HG02571 (cell line): Measurements from ENCODE around the gene PBOV1.

ENCODE experiments used
- ATAC-seq: cut with Tn5 transposase; IDR thresholded peaks from one replicate; pipeline ENCODE4 v1.9.1; 2021; ENCODE audit warnings: mild to moderate bottlenecking, moderate library complexity; ENCODE audit not compliant: unreplicated experiment

The PBOV1 gene

DNA sequence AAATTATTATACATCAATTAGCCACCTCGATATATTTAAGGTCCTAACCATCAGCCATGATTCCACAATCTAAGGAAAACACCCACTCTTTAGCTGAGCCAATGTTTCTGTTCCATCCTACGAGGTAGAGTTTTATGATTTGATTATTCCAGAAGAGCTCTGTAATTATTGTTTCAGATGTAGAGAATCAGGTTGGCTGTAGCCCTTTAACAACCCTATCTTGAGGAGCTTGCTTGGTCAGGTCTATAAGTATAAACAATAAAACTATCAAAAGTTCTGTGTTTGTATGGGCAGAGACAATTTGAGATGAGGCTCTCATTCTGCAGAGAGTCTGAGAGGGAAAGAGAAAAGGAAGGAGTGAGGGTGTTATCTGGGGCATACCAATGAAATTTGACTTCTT is at the start of gene PBOV1:
TSS of gene PBOV1 (minus strand) at position 43 of the 400 bp plus-strand sequence. CDS start 96 bp downstream, outside the sequence.
- no peak for ATAC-seq

DNA sequence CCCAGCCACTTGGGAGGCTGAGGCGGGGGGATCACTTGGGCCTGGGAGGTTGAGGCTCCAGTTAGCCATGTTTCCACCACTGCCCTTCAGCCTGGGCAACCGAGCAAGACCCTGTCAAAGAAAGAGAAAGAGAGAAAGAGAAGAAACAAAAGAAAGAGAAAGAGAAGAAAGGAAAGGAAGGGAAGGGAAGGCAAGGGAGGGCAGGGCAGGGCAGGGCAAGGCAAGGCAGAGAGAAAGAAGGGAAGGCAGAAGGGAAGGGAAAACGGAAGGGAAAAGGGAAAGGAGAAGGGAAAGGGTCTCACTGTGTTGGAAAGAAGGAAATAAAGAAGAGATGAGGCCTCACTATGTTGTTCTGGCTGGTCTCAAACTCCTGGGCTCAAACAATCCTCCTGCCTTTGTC is 47.8 kb upstream of the PBOV1 start:
- no peak for ATAC-seq

DNA sequence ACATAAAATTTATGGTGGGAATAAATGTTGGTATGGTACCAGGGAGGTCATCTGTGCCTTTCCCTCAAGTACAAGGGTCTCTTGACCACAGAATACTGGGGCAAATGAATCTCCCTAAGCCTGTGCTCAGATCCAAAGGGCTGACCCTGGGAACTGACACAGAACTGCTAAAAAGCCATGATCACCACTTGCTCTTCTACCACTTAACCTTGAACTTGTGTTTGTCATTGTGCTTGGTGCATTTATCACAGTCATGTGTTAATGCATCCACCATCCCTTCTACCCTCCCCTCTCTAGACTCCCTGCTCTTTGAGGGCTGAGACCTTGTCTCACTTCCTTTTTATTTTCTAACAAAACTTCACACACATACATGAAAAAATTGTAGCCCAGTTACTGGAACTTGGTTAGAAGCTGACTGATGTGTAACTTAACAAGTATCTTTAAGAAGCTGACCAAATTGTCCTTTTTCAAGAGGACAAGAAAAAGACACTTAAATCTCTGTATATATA is 46.1 kb upstream of the PBOV1 start:
- no peak for ATAC-seq

DNA sequence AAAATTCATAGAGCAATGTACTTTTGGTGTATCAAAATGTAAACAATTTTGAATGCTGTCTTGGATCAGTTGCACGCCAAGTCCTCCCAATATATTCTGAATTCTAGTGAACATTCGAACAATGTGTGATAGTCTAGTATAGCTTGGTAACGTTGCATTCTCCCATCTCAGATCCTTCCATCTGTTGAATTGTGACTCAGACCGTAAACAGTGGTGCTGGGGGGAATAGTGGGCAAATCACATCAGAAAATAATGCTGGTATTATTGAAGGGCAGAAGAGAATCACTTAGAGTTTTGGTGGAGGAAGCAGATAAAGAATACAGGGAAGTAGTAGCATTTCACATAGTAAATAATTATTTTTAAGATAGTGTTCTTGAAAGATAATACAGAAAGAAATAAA is 45.7 kb upstream of the PBOV1 start:
- ATAC-seq: no peak

DNA sequence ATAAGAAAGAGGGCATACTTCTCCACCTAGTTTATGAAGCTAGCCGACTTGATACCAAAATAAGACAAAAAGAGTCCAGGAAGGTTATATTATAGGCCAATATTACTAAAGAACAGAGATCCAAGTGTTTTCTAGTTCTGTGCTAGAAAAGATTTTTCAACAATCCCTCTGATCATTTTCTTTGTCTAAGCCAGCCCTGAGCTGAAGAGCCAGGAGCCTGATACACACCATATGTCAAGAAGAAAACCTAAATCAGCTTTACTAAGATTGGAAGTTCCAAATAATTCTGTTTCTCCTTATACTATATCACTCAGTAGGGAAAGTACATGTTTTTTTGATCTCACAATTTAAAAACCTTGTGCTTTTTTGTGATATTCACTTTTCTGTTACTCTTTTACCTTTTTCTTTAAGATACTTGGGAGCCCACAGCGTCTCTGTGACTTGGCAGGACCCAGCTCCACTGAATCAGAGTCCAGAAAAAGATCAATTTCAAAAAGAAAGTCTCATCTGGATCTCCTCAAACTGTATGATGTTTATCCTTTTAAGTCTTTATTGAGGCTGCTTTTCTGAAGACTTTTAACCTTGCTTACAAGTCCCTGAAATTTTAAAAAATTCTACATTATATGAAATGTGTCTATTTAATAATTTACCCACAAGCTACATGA is 43.0 kb upstream of the PBOV1 start:
- ATAC-seq: no peak

DNA sequence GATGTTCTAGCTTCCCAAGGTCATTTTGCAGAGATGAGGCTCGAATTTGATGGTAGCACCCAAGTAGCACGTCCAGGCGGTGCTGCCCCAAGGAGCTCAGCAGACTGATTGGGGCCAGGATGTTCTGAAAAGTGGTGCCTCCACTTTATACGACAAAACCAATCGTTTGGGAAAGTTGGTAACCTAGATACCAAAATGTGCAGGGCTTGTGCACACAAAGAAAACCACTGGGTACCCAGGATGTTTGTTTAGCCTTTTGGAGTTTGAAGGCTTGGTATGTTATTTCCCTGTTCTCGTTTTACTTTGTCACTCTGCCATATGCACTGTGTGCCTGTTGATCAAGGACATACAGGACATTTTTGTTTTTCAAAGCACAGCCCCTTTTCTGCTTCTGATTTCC is 40.7 kb upstream of the PBOV1 start:
- no peak for ATAC-seq

DNA sequence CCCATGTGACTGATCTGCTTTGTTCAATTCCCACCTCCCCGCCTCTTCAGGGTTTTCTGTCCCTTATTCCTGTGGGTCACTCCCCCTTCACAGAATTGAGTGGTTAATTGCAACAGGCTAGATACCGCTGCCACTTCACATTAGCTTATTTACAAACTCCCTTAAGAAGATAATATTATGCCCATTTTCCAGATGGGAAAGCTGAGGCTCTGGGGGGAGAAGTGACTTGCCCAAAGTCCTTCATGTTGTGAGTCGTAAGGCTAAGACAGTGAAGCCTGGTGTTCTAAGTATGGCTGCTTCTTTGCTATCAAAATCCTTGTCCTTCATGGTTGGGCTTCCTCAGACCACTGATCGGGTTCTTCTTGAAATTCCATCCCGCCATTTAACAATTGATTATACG is 39.9 kb upstream of the PBOV1 start:
- ATAC-seq: no peak

DNA sequence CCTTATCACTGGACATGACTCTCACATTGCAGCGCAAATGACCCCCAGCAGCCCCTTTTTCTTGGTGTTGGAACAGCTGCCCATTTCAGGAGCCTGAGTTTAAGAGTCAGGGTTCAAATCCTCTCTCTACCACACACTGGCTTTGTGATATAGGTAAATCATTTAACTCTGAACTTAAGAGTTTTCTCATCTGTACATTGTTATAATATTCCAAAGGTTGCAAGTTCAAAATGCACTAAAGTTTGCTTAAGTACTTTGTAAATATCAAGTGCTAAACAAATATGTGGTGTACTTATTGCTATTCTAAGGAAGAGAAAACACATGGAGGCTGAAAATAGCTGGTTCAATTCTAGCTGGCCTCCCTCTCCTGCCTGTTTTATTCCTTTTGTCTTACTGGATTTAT is 39.3 kb upstream of the PBOV1 start:
- no peak for ATAC-seq

DNA sequence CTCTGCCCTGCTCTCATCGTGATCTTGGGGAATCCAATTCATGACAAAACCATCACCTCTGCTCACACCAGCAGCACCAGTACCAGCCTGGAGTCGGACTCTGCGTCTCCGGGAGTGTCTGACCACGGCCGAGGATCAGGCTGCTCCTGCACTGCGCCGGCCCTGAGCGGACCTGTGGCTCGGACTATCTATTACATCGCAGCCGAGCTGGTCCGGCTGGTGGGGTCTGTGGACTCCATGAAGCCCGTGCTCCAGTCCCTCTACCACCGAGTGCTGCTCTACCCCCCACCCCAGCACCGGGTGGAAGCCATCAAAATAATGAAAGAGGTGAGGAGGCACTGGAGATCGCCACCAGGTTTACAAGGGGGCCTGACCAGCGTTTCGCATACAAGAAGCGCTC is 37.2 kb upstream of the PBOV1 start:
- no peak for ATAC-seq

DNA sequence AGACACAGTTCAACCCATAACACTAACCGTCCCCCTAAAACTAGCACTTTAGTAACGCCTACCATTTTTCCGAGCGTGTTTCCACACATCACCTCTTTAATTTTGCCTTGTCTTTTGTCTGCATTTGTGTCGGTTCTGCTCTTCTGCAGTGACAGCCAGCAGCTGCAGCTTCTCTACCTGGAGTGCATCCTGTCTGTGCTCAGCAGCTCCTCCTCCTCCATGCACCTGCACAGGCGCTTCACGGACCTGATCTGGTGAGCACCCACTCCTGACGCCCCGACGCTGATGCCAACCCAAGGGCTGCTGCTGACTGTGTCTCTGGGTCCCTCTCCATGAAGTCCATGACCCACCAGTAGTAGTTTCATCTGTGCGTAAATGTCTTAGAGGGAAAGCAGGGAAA is 35.4 kb upstream of the PBOV1 start:
- ATAC-seq: no peak

DNA sequence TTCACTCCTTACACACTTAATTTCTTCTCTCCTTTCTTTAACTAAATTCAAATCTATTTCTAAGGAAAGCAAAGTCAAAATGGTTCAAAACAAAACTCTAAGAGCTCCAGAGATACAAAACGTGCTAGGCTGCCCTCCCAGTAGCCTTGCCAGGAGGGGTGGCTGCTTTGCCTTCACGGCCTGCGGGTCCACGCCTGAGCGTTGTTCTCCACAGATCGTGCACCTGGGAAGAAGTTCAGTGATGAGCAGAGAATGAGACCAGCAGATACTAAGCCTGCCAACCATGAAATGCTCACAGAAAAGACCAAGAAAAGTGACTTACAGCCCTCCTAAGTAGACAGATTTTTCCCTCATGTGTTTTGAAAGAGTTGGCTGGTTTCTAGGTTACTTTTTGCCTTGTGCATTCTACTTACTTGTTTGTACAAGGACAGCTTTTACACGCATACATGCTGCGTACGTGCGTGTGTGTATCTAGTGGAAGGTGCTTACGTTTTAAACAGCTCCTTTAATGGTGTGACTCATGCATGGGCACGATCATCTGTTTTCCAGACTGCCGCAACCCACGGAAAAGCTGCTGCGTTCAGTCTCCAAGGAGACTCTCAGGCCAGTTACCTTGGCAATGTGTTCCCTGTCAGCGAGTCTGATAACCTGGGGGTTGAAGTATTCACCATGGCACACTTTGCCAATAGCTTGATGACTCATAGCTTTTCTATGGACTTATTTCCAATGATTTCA is 32.4 kb upstream of the PBOV1 start:
- ATAC-seq: no peak

DNA sequence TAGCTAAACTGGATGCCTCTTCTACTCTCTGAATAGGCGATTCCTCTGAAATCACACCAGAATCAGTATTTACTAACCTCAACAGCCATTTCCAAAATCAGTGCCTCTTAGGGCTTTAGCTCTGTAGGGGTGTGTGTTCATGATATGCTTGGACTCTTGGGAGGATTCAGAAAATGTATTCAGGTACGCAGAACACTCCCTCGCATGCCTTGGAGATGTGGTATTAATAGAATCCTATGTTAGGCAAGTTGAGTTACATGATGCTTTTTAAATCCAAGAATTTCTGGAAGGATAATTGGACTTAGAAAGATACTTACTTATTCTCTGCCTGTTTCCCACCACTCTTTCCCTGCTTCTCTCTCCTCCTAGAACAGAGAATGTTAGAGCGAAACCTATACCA is 31.8 kb upstream of the PBOV1 start:
- no peak for ATAC-seq

DNA sequence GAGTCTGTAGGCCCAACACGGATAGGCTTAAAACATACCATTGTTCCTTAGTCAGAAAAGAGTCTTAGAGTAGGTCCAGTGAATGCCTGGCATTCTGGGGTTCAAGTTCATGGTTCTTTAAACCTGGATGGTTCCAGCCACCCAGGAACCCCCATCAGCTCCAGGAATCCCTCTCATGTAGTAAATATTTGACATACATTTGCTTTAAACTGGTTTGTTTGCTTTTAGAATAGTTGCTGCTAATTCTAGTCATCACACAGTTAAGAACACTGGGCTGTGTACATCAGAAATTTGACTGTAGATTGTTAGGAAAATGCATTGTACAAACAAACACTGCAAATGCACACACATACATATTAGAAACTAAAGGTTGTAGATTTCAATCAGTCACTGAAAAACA is 30.6 kb upstream of the PBOV1 start:
- no peak for ATAC-seq

DNA sequence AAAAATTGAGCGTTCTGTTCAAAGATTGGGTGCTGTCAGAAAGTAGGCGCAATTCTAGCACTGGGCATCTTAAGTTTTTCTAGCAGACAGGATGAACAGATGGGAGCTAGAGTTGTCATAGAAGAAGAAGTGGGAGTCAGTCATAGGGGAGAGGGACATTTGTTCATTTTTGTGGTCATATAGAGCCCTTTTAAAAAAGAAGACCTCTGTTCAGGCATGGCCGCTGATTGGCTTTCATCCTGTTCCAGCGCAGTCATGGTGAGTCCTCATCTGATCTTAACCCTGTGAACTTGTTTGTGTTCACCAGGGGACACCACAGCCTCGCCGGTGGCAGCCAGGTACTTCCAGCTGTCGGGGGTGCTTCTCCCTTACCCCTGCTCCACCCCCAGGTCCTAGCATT is 29.7 kb upstream of the PBOV1 start:
- ATAC-seq: no peak

DNA sequence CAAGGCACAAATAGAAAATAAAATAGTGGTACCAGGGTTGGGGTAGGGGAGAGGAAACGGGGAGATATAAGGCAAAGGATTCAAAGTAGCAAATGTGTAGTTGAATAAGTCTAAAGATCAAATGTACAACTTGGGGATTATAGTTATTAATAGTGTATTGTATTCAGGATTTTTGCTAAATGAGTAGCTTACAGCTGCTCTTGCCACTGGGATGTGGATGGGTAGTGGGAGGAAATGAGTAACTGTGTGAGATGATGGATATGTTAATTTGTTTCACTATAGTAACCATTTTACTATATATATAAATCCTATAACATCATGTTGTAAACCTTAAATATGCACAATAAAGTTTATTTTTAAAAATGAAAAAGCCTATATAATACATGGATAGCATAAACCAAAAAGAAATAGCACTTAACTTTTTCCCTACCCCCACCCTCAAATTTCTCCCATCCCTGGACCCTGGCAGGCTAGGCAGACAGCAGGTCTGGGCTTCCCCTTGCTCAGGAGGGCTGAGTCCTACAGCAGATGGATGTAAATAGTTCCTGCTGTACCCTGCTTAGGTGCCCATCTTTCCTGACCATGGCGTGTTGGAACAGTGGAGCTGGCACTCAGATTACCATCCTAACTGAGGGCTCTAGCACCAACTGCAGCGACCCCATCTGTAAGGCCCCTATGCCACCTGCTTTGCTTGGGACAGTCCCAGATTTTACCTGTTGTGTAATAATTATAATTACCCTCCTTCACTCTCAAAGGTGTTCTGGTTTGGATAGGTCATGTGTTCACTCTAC is 28.6 kb upstream of the PBOV1 start:
- ATAC-seq: no peak

DNA sequence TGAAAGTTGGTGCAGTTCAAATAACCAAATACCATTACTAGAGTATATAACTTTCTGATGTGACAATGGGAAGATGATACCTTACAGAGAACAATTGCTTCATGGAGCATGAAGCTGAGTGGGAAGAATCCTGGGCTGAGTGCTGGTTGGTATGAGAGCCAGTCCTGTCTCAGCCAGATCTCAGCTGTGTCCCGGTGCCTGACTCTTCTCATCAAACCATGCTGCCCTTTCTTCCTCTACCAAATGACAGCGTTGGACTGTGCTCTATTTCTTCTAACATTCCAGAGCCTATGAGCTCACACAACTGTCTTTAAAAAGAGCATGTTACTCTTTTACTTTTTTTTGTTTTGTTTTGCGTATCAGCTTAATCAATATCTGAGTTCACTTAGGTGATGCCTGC is 27.5 kb upstream of the PBOV1 start:
- no peak for ATAC-seq

DNA sequence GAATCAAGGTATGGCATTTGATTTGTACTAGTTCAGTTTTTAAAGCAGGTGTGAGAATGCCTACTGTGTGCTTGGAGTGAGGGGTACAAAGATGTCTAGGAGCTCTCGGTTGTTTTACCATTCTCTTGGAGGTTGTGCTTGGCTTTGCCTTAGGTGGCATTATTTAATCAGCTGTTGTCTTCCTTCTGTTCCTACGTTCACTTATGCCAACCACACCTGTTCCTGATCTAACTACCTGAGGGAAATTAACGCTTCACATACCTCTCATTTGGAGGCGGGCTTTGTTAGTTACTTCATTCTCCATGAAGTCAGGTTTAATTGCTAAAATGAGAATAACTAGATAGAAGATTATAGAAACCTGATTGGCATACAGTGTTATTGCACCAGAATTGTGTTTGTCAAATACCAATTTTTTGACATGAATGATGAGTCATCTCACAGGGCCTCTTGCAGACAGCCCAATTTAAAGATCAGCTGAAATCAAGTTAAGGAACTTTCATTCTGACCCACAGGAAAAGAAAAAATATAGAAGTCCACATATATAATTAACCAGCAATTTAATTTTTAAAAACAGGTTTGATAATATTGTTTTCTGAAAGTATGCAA is 24.8 kb upstream of the PBOV1 start:
- ATAC-seq: no peak

DNA sequence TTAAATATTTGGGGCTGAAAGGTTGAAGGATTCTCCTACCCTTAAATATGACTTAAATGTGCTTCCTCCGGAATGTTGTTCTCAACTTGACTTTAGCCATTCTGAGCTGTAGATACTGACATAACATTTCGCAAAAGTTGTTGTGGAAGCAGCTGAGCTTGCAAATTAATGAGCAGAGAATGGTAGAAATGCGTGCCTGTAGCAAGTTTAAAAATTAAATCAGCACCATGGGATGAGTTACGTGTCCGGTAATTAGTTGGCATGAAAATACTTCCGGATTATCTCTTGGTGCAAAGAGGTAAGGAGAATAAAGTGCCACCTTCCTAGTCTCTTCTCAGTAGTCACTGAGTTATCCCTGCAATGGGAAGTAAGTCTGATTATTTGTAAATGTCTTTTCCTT is 23.6 kb upstream of the PBOV1 start:
- no peak for ATAC-seq

DNA sequence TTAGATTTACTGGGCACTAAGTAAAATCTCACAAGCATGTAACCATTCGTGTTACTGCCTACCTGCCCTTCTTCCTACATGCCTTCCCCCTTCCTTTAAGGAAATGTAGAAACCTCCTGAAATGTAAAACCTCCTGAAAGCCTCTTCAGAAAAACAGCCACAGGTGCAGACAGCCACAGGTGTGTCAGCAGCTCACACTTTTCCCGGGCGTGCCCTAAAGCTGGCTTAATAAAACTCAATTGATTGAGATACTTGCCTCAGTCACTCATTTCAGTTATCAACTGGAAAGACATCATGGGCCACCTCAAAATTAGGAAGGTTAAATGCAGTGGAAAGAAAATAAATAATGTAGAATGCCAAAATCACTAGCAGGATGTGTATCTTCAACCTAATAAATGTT is 23.1 kb upstream of the PBOV1 start:
- no peak for ATAC-seq

DNA sequence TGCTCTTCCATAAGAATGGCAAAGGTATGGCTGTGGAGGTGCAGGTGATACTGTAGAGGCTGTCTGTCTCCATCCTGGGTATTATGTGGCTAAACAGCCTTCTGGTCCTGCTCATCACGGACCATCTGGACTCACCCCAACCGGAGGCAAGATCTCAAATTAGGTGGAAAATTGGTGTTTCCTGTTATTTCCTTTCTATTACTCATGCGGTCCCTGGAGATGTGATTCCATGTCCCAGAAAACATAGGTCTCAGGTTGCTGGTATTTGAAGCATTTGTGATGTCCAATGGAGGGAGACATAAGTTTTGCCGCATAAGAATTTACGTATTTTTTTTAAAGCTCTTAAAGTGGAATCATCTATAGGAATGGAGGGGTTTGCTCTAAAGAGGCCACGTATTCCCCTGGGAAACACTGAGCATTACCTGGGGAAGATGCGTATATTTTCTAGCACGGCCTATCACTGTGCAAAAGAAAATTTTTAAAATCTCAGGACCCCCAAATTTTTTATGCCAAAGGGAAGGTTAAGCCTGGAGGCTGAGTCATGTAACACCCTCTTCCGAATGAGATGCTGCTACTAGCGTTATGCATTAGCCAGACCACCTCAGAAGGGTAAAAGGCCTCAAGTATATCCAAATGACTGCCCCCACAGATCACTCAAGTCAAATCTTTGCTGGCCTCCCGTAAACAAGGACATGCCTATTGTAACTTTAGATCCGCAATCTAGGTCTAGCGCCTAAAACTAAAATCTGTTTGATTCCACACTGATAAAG is 22.4 kb upstream of the PBOV1 start:
- no peak for ATAC-seq

DNA sequence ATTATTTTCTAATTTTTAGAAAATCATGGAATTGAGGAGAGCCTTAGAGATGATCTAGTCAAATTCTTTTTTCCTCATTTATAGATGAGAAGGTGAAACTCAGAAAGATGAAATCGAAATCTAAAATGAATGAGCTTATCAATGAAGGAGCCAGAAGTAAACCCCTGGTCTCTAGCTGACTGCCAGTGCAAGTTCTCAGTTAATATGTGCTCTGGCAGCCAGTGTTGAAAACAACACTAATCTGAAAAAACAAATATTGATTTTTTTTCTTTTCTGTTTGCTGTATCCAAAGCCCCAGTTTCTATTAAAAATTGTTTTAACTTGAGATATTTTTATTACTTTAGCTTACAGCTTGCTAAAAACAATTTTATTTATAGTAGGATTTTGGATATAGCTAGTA is 21.5 kb upstream of the PBOV1 start:
- ATAC-seq: no peak
